GM19438 (cell line): Measurements from ENCODE around the gene CCDC160.
"Not testable (repeated sequence)": the region's sequence is repeated elsewhere in the genome, so short reads cannot be mapped to it uniquely, and the experiment has no call there.

Experiments used
- ATAC-seq: cut with Tn5 transposase; IDR thresholded peaks from one replicate; pipeline ENCODE4 v1.9.1; 2021; ENCODE audit warnings: low read depth; ENCODE audit not compliant: unreplicated experiment

Gene CCDC160

GRCh38 chrX:134236626-134237614, at the start of gene CCDC160:
TSS of gene CCDC160 (plus strand) at chrX:134237182. CDS start at chrX:134244801, 7,619 bp downstream.
- no peak for ATAC-seq

- no peak for ATAC-seq
Measured at GRCh38 chrX:134191281-134191680, 45.7 kb upstream of the CCDC160 start.

GRCh38 chrX:134194915-134195314, 42.1 kb upstream of the CCDC160 start:
- ATAC-seq, result no peak

- no peak for ATAC-seq
Measured at GRCh38 chrX:134202561-134202960, 34.4 kb upstream of the CCDC160 start.

GRCh38 chrX:134206221-134206620, 30.8 kb upstream of the CCDC160 start:
- no peak for ATAC-seq

- ATAC-seq, result no peak
Measured at GRCh38 chrX:134210465-134210864, 26.5 kb upstream of the CCDC160 start.

- ATAC-seq, result no peak
Measured at GRCh38 chrX:134235236-134235635, 1.7 kb upstream of the CCDC160 start.

GRCh38 chrX:134238144-134238543, 1.2 kb downstream of the CCDC160 start:
- not testable (repeated sequence) for ATAC-seq

GRCh38 chrX:134239016-134239415, 2.0 kb downstream of the CCDC160 start:
- ATAC-seq, result no peak

GRCh38 chrX:134240209-134240608, 3.2 kb downstream of the CCDC160 start:
- no peak for ATAC-seq

GRCh38 chrX:134241960-134242619, 5.1 kb downstream of the CCDC160 start:
- ATAC-seq, result no peak

GRCh38 chrX:134244043-134244442, 7.1 kb downstream of the CCDC160 start:
- no peak for ATAC-seq

GRCh38 chrX:134246282-134246681, 9.3 kb downstream of the CCDC160 start:
- no peak for ATAC-seq

- ATAC-seq, result no peak
Measured at GRCh38 chrX:134247492-134247891, 10.5 kb downstream of the CCDC160 start.

GRCh38 chrX:134249241-134249640, 12.3 kb downstream of the CCDC160 start:
- no peak for ATAC-seq

- no peak for ATAC-seq
Measured at GRCh38 chrX:134251241-134251640, 14.3 kb downstream of the CCDC160 start.

- ATAC-seq, result no peak
Measured at GRCh38 chrX:134254511-134254910, 17.5 kb downstream of the CCDC160 start.

GRCh38 chrX:134255555-134255954, 18.6 kb downstream of the CCDC160 start:
- no peak for ATAC-seq

GRCh38 chrX:134256684-134257083, 19.7 kb downstream of the CCDC160 start:
- no peak for ATAC-seq

- no peak for ATAC-seq
Measured at GRCh38 chrX:134258202-134258601, 21.2 kb downstream of the CCDC160 start.

- ATAC-seq, result not testable (repeated sequence)
Measured at GRCh38 chrX:134285934-134286333, 49.0 kb downstream of the CCDC160 start.

GRCh38 chrX:134287346-134287745, 50.4 kb downstream of the CCDC160 start:
- no peak for ATAC-seq
